GM18526 (cell line): ENCODE data around the gene MCTP1.

Source experiments
- POLR2A ChIP-seq: IDR thresholded peaks from 3 replicates; pipeline ENCODE4 v1.6.1; 2011; ENCODE audit not compliant: insufficient read length; ENCODE audit errors: extremely low read depth

MCTP1 gene

DNA sequence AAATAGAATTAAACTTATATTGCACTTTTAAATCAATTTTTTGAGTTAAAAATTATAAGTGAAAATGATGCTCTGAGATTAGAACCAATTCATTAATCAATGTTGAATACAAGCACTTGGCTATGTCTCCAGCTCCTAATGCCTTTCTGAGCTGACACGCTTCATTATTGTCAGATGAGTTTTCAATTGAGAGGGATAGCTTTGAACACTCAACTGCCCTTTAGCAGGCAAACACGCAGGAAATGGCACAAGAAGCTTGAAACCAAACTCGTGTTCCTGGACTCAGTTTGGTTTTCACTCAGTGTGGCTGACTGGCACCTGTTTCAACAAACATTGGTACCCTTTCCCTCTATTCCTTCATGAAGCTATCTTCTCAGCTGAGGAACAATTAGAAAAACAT, 109.8 kb downstream of the MCTP1 start:
- no peak for TF ChIP-seq POLR2A

DNA sequence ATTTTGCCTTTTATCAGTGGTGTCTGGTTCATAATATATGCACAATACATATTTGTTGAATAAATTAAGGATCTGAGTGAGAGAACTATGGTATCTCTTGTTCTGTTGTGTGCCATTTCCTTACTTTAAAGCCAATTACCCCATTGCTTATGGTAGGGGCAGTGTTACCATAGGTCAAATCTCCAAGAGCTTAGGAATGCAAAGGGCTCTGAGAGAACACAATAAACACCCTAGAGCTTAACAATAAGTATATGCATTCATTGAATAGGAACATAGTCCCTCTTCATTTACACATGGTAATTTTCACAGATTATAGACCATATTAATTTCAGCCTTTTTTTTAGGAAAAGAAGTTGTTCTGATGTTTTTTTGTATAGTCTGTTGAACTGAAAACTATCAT, 112.2 kb downstream of the MCTP1 start:
- no peak for TF ChIP-seq POLR2A

- no peak for TF ChIP-seq POLR2A
Observed at GRCh38 chr5:95164861-95165260, 120.0 kb downstream of the MCTP1 start.

GRCh38 chr5:95163079-95163478, 121.8 kb downstream of the MCTP1 start:
- no peak for TF ChIP-seq POLR2A

- no peak for TF ChIP-seq POLR2A
Observed at GRCh38 chr5:95162231-95162992, 122.5 kb downstream of the MCTP1 start.

DNA sequence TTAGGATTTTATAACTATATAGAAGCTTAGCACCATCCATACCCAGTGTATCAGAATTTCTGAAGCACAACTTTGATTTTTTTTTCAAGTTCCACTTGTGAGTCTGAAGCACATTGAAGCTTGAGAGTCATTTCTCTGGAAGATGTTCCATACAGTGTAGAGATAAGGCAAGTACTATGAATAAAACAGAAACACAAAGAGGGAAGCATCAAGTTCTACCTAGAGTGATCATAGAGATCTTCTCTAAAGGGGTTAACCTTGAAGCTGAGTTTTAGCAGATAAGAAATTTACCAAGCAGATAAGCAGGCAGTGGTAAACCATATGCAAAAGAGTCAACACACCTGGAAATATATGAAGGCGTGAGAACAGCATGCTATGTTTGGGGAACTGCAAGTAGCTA, 125.3 kb downstream of the MCTP1 start:
- no peak for TF ChIP-seq POLR2A

DNA sequence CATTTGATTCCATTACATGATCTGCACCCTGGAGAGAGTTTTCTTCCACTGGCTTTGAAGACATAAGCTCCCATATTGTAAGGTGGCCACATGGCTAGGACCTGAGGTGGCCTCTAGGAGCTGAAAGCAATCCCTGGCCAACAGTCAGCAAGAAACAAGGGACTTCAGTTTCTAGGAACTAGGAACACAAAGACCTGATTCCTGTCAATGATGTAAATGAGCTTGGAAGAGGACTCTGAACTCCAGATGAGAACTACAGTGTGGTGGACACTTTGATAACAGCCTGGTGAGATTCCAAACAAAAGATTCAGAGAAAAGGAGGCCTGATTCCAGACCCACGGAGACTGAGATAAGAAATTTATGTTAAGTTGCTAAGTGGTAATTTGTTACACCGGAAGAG, 129.0 kb downstream of the MCTP1 start:
- TF ChIP-seq POLR2A, result no peak

DNA sequence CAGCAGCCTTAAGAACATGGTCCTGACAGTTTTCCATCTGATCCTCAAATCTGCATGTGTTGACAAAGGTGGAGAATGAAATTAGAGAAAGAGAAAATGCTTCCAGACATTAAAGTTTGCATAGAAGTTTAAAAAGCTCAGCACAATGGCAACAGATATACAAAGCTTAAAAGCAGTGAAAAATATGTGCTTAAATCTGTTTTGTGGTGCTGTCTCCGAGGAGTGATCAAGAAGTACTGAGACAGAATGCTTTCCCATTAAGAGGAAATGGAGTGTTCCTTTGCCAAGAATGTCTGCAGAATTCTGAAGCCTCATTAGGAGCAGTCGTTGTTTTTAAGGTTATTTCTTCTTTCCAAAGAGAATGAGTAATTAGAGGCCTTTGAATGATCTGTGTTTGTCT, 131.4 kb downstream of the MCTP1 start:
- no peak for TF ChIP-seq POLR2A

GRCh38 chr5:95152535-95152934, 132.4 kb downstream of the MCTP1 start:
- no peak for TF ChIP-seq POLR2A

DNA sequence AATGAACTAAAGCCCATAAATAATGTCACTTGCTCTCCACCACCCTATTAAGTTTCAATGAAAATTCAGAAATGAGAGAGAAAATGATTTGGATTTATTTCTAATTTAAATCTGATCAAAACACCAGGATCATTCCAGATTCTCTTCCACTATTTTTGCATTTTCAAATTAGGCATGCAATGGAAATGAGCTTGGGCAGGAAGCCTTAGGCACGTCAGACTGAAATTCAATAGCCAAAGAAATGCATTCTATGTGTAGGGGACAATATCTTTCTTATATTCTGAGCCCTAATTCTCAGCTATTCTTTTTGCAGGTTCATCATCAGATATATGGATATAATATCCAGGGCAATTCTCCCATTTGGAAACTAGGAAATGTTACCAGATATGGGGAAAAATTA, 132.8 kb downstream of the MCTP1 start:
- no peak for TF ChIP-seq POLR2A

GRCh38 chr5:95151694-95152093, 133.2 kb downstream of the MCTP1 start:
- no peak for TF ChIP-seq POLR2A

DNA sequence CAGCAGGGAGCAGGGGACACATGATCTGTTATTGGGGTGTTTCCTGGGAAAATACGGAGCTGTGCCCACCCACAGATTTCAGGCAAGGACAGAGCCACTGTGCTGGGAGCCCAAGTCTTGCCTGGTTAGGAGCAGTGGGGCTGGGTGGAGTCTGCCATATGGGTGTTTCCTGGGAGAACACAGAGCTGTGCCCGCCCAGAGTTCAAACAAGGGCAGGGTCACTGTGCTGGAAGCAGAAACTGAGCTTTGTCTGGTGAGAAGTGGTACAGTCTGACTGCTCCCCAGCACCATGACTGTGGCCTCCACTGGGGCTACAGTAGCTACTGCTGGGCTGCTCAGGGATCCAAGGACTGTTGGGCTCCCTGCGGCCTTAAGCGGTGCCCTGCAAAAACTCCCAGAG, 135.5 kb downstream of the MCTP1 start:
- no peak for TF ChIP-seq POLR2A

DNA sequence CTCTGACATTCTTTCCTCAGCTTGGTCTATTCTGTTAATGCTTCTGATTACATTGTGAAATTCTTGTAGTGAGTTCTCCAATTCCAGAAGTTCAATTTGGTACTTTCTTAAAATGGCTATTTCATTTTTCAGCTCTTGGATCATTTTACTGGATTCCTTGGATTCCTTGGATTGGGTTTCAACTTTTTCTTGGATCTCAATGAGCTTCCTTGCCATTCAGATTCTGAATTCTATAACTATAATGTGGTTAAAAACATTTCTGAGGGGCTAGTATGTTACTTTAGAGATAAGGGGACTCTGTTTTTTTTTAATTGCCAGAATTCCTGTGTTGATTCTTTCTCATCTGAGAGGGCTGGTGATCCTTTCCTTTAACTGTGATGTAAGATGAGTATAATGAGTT, 136.4 kb downstream of the MCTP1 start:
- TF ChIP-seq POLR2A, result no peak

GRCh38 chr5:95142145-95142544, 142.7 kb downstream of the MCTP1 start:
- no peak for TF ChIP-seq POLR2A

GRCh38 chr5:95141141-95141540, 143.8 kb downstream of the MCTP1 start:
- no peak for TF ChIP-seq POLR2A

- no peak for TF ChIP-seq POLR2A
Observed at GRCh38 chr5:95134326-95134725, 150.6 kb downstream of the MCTP1 start.

DNA sequence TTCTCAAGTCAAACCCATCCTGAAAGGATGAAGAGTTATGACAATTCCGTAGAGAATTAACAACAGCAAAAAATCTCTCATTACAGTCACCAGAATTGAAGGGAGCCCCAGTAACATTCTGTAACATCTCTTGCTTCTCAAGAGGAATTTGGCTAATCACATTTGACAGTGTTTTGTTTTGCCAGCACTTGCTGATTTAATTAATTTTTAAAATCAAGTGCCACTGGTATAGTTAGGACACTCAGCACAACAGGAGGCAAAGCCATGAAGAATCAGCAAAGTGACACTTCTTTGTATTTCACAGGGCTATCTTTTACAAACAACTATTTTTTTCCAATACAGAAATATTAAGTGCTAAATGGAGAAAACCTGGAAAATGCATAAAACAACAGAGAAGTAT, 152.8 kb downstream of the MCTP1 start:
- TF ChIP-seq POLR2A, result no peak
